Lower leg skin (tissue), 3 donors: ENCODE measurements around the gene WDR27.

Source experiments
- POLR2A ChIP-seq, 2 donors: fragments of 450-650 bp; IDR thresholded peaks; one replicate each; pipeline ENCODE4 v1.6.1; 2016 to 2017; ENCODE audit warnings: antibody characterized with exemption in 2 of 2, mild to moderate bottlenecking in 1 of 2, moderate library complexity in 1 of 2
- TF ChIP-seq, protein P1 (sequence below), 3 donors: fragments of 450-650 bp; IDR thresholded peaks; one replicate each; pipeline ENCODE4 v1.5.1; 2016; ENCODE audit warnings: antibody characterized with exemption in 3 of 3, mild to moderate bottlenecking in 3 of 3, moderate library complexity in 2 of 3

- TF ChIP-seq, protein P1, sequence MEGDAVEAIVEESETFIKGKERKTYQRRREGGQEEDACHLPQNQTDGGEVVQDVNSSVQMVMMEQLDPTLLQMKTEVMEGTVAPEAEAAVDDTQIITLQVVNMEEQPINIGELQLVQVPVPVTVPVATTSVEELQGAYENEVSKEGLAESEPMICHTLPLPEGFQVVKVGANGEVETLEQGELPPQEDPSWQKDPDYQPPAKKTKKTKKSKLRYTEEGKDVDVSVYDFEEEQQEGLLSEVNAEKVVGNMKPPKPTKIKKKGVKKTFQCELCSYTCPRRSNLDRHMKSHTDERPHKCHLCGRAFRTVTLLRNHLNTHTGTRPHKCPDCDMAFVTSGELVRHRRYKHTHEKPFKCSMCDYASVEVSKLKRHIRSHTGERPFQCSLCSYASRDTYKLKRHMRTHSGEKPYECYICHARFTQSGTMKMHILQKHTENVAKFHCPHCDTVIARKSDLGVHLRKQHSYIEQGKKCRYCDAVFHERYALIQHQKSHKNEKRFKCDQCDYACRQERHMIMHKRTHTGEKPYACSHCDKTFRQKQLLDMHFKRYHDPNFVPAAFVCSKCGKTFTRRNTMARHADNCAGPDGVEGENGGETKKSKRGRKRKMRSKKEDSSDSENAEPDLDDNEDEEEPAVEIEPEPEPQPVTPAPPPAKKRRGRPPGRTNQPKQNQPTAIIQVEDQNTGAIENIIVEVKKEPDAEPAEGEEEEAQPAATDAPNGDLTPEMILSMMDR (IDR thresholded peaks at IDR 0.05) = no peak
- no peak for TF ChIP-seq POLR2A (IDR thresholded peaks at IDR 0.05)
Measured at GRCh38 chr6:169427856-169428255, 274.0 kb downstream of the WDR27 start.
